NT2/D1 (cell line): ENCODE measurements around the gene DCPS.
"Not testable (repeated sequence)": the region's sequence is repeated elsewhere in the genome, so short reads cannot be mapped to it uniquely, and the experiment has no call there.

Experiments used
- DNase-seq: peaks from one replicate; pipeline ENCODE4 v3.0.0-alpha.2; 2011; ENCODE audit warnings: low read depth, low spot score
- H3K27me3 ChIP-seq: 2 replicates; pipeline ENCODE4 v1.6.0; 2011; ENCODE audit warnings: mild to moderate bottlenecking; ENCODE audit not compliant: insufficient read length, insufficient read depth
- H3K36me3 ChIP-seq: 2 replicates; pipeline ENCODE4 v1.6.1; 2011; ENCODE audit warnings: mild to moderate bottlenecking, low read length, mixed read lengths; ENCODE audit not compliant: insufficient read depth, insufficient read length
- H3K4me1 ChIP-seq: 2 replicates; pipeline ENCODE4 v1.5.1; 2011; ENCODE audit not compliant: insufficient read depth, insufficient read length
- H3K4me3 ChIP-seq: 2 replicates; pipeline ENCODE4 v1.5.1; 2011; ENCODE audit warnings: low read depth; ENCODE audit not compliant: insufficient read length
- H3K9ac ChIP-seq: 2 replicates; pipeline ENCODE4 v1.6.0; 2011; ENCODE audit warnings: low read depth; ENCODE audit not compliant: insufficient read length
- H3K9me3 ChIP-seq: 2 replicates; pipeline ENCODE4 v1.5.1; 2011; ENCODE audit warnings: mild to moderate bottlenecking, low read length; ENCODE audit not compliant: insufficient read depth
- SUZ12 ChIP-seq: IDR thresholded peaks from 2 replicates; pipeline ENCODE4 v1.6.1; 2011; ENCODE audit not compliant: insufficient read length, insufficient read depth; ENCODE audit errors: extremely low read depth
- YY1 ChIP-seq: IDR thresholded peaks from 2 replicates; pipeline ENCODE4 v1.6.1; 2011; ENCODE audit not compliant: insufficient read length, insufficient read depth
- ZNF274 ChIP-seq: IDR thresholded peaks from 2 replicates; pipeline ENCODE4 v1.6.1; 2011; ENCODE audit warnings: mild to moderate bottlenecking, low read depth, low read length

DCPS gene

DNA sequence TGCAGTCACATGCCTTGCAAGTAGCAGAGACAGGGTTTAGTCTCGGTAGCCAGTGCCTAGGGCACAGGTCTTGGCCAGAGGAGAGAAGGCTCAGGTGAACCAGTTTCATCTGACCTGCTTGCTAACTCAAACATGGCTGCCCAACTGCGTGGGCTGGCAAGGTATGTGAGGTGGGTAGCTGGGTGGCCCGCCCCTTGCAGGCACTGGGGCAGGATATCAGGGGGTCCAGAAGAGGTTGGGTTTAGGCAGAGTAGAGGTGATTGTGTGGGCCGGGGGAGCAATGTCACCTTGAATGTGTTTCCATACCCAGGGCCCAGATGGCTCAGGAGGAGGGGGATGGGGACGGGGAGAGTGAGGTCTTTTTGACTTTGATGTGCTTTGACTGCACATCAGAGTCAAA is 89.3 kb downstream of the DCPS start:
- no peak for DNase-seq
- H3K4me1 ChIP-seq, result peaks cover 6% of the 10 kb centered on the region
- no peak overlapping the region for H3K4me3 ChIP-seq
- H3K36me3 ChIP-seq, result no peaks in the 10 kb centered on the region
- TF ChIP-seq ZNF274 (no peak), YY1 (no peak), SUZ12 (no peak)
- no peak overlapping the region for H3K9ac ChIP-seq
- no peaks in the 10 kb centered on the region for H3K9me3 ChIP-seq
- no peaks in the 10 kb centered on the region for H3K27me3 ChIP-seq

DNA sequence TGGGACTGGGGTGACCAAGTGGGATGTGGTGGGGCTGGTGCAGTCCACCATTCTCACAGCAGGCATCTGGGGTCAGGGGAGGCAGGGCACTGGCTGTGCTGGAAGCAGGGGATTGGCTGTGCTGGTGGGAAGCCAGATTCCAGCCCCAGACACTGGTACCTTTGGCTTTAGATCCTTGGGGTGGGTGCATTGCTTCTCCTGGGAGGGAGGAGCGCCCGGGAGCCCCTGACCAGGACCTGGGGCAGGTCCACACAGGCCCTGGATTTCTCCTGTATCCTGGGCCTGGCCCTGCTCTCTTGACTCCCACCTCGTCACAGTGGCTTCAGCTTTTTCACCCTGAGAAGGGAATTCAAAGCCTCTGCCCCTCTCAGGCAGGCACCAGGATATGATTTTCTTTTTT is 90.2 kb downstream of the DCPS start:
- DNase-seq, result no peak
- H3K9ac ChIP-seq, result no peak overlapping the region
- no peak overlapping the region for H3K4me3 ChIP-seq
- peaks cover 6% of the 10 kb centered on the region for H3K4me1 ChIP-seq
- no peaks in the 10 kb centered on the region for H3K27me3 ChIP-seq
- no peaks in the 10 kb centered on the region for H3K9me3 ChIP-seq
- TF ChIP-seq ZNF274 (no peak), SUZ12 (no peak), YY1 (no peak)
- H3K36me3 ChIP-seq, result no peaks in the 10 kb centered on the region

DNA sequence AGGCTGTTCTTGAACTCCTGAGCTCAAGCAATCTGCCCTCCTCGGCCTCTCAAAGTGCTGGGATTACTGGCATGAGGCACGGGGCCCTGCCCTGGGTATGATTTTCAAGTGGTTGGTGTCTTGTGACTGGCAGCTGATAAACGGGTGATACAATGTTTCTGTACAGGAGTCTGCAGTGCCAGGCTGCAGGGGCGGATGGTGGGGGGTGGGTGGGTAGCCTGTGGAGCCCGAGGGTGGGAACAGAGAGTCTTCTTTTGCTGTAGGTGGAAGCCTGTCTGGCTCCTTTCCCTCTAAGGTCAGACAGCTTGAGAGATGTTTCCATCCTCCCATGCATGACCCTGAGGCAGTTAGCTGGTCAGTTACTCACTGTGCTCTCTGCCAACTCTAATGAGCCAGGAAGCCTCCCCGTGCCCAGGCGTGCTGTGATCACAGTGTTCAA is 90.8 kb downstream of the DCPS start:
- H3K36me3 ChIP-seq, H3K4me1 ChIP-seq, H3K9me3 ChIP-seq, DNase-seq, H3K9ac ChIP-seq, H3K4me3 ChIP-seq, H3K27me3 ChIP-seq: not testable (repeated sequence)
